GM23338 (cell line): ENCODE results near the gene SLC39A11. TPM values are rescaled to one million over a fixed set of nuclear protein-coding genes. Genes with fewer than 3 reads are reported as not detected.

Experiments
- ATAC-seq: fragments of 200-7000 bp; cut with Tn5 transposase; 3 replicates; pipeline ENCODE4 v1.9.1; 2020
- DNase-seq: peaks from one replicate; pipeline ENCODE4 v3.0.0-alpha.2; 2015; ENCODE audit warnings: low spot score
- H2AFZ ChIP-seq: fragments of 200-600 bp; sonication (generic); 2 replicates; pipeline ENCODE4 v1.8.0; 2016; ENCODE audit warnings: antibody characterized with exemption, mild to moderate bottlenecking, moderate library complexity
- H3F3A ChIP-seq: fragments of 200-600 bp; sonication (generic); replicated peaks from 2 replicates; pipeline ENCODE4 v1.8.0; 2017; ENCODE audit warnings: antibody characterized with exemption, mixed run types, low read depth
- H3K27ac ChIP-seq: fragments of 200-600 bp; sonication (generic); 2 replicates; pipeline ENCODE4 v1.6.1; 2016; ENCODE audit warnings: low read depth
- H3K27me3 ChIP-seq: fragments of 200-600 bp; sonication (generic); 2 replicates; pipeline ENCODE4 v1.8.0; 2016; ENCODE audit warnings: mild to moderate bottlenecking, mixed run types, moderate library complexity; ENCODE audit not compliant: insufficient read depth
- H3K36me3 ChIP-seq: fragments of 200-600 bp; sonication (generic); 2 replicates; pipeline ENCODE4 v1.8.0; 2016; ENCODE audit warnings: mild to moderate bottlenecking; ENCODE audit not compliant: insufficient read depth
- H3K4me1 ChIP-seq: fragments of 200-600 bp; sonication (generic); 2 replicates; pipeline ENCODE4 v1.8.0; 2016; ENCODE audit warnings: mild to moderate bottlenecking, moderate library complexity; ENCODE audit not compliant: insufficient read depth
- H3K4me2 ChIP-seq: fragments of 200-600 bp; sonication (generic); 2 replicates; pipeline ENCODE4 v1.7.1; 2017; ENCODE audit warnings: mixed run types
- H3K4me3 ChIP-seq: fragments of 200-600 bp; sonication (generic); 2 replicates; pipeline ENCODE4 v1.6.1; 2016; ENCODE audit warnings: mixed run types
- H3K79me2 ChIP-seq: fragments of 200-600 bp; sonication (generic); replicated peaks from 2 replicates; pipeline ENCODE4 v1.8.0; 2017; ENCODE audit warnings: mild to moderate bottlenecking; ENCODE audit not compliant: insufficient read depth
- H3K9me2 ChIP-seq: fragments of 200-600 bp; sonication (generic); 2 replicates; pipeline ENCODE4 v1.8.0; 2017; ENCODE audit not compliant: insufficient read depth
- H4K20me1 ChIP-seq: fragments of 200-600 bp; sonication (generic); replicated peaks from 2 replicates; pipeline ENCODE4 v1.8.0; 2017; ENCODE audit warnings: mild to moderate bottlenecking; ENCODE audit not compliant: insufficient read depth
- H3K27ac Mint-ChIP-seq: 2 replicates; pipeline ENCODE4 v1.8.0; 2020; ENCODE audit warnings: inconsistent platforms, mild to moderate bottlenecking, moderate library complexity, mixed read lengths
- H3K27me3 Mint-ChIP-seq: 3 replicates; pipeline ENCODE4 v1.8.0; 2022; ENCODE audit warnings: low read depth, mild to moderate bottlenecking, moderate library complexity, mixed read lengths, inconsistent platforms; ENCODE audit not compliant: insufficient read depth, poor library complexity
- H3K36me3 Mint-ChIP-seq: 3 replicates; pipeline ENCODE4 v1.8.0; 2021; ENCODE audit warnings: low read depth, mild to moderate bottlenecking, inconsistent platforms, moderate library complexity, mixed read lengths
- H3K4me1 Mint-ChIP-seq: 3 replicates; pipeline ENCODE4 v1.8.0; 2020; ENCODE audit warnings: mild to moderate bottlenecking, inconsistent platforms, mixed read lengths
- H3K4me3 Mint-ChIP-seq: 3 replicates; pipeline ENCODE4 v1.8.0; 2021; ENCODE audit warnings: moderate library complexity, mild to moderate bottlenecking, inconsistent platforms, mixed read lengths
- H3K9me3 Mint-ChIP-seq: 3 replicates; pipeline ENCODE4 v1.8.0; 2020; ENCODE audit warnings: moderate library complexity, mild to moderate bottlenecking, inconsistent platforms, mixed read lengths
- CREB1 ChIP-seq: fragments of 250-450 bp; sonication (Bioruptor Pico); IDR thresholded peaks from 2 replicates; pipeline ENCODE4 v1.5.0; 2020; ENCODE audit warnings: low read depth, mild to moderate bottlenecking, moderate library complexity
- CTCF ChIP-seq, 2 experiments: fragments of 200-600 bp in 1 of 2; sonication (generic) in 1 of 2; conservative IDR thresholded peaks; 2 replicates each; pipeline versions ENCODE4 v1.5.1 to v1.6.1; 2016 to 2017; ENCODE audit warnings: antibody characterized with exemption in 2 of 2, low read depth in 2 of 2, mild to moderate bottlenecking in 2 of 2, moderate library complexity in 1 of 2
- ETS1 ChIP-seq: IDR thresholded peaks from 2 replicates; pipeline ENCODE4 v1.6.1; 2016; ENCODE audit warnings: antibody characterized with exemption
- EZH2 ChIP-seq: fragments of 200-600 bp; sonication (generic); IDR thresholded peaks from one replicate; pipeline ENCODE4 v1.8.0; 2017; ENCODE audit warnings: antibody characterized with exemption, mild to moderate bottlenecking, low read depth; ENCODE audit not compliant: unreplicated experiment
- EZH2phosphoT487 ChIP-seq: fragments of 200-600 bp; sonication (generic); IDR thresholded peaks from one replicate; pipeline ENCODE4 v1.8.1; 2018; ENCODE audit warnings: antibody characterized with exemption; ENCODE audit not compliant: unreplicated experiment
- JUNB ChIP-seq: IDR thresholded peaks from one replicate; pipeline ENCODE4 v1.6.1; 2016; ENCODE audit warnings: antibody characterized with exemption; ENCODE audit not compliant: unreplicated experiment
- NANOG ChIP-seq: IDR thresholded peaks from 2 replicates; pipeline ENCODE4 v1.6.1; 2016; ENCODE audit warnings: antibody characterized with exemption, borderline replicate concordance
- POLR2AphosphoS5 ChIP-seq: IDR thresholded peaks from 2 replicates; pipeline ENCODE4 v1.6.1; 2016; ENCODE audit warnings: antibody characterized with exemption, low read depth
- REST ChIP-seq: IDR thresholded peaks from one replicate; pipeline ENCODE4 v1.6.1; 2018; ENCODE audit warnings: antibody characterized with exemption; ENCODE audit not compliant: unreplicated experiment
- STAT1 ChIP-seq: IDR thresholded peaks from one replicate; pipeline ENCODE4 v1.6.1; 2016; ENCODE audit warnings: antibody characterized with exemption; ENCODE audit not compliant: unreplicated experiment
- ZNF114 ChIP-seq: fragments of 250-450 bp; sonication (Bioruptor Pico); IDR thresholded peaks from 2 replicates; pipeline ENCODE4 v1.5.0; 2020; ENCODE audit warnings: mild to moderate bottlenecking, moderate library complexity
- ZNF331 ChIP-seq: fragments of 250-450 bp; sonication (Bioruptor Pico); IDR thresholded peaks from 2 replicates; pipeline ENCODE4 v1.5.0; 2020; ENCODE audit warnings: low read depth, mild to moderate bottlenecking, moderate library complexity
- polyA plus RNA-seq: library from polyadenylated mRNA; unstranded; fragments of >200 nt; fragmentation: Nextera tagmentation; extraction: Ambion mirVana; gene quantifications from 2 replicates; pipeline ENCODE4 v1.2.1, GENCODE V29; 2016
- total RNA-seq: library from RNA; depleted of rRNA; stranded (reverse); fragments of >200 nt; shearing (Covaris generic); gene quantifications from 2 replicates; pipeline ENCODE4 v1.2.3, GENCODE V29; 2014

Gene SLC39A11
- total and polyA plus RNA-seq, 2 experiments from 2014 or later, result 10.8 to 18.1 TPM

- Mint-ChIP-seq H3K4me3 (no peak overlapping the region), H3K27ac (no peak overlapping the region), H3K27me3 (peaks cover 1% of the 10 kb centered on the region), H3K36me3 (no peaks in the 10 kb centered on the region), H3K9me3 (no peaks in the 10 kb centered on the region), H3K4me1 (no peaks in the 10 kb centered on the region)
- Histone ChIP-seq H3K9me2 (0 out of 2 replicates have a peak, but pooled peaks cover 9% of the 10 kb centered on the region), H3F3A (no peaks in the 10 kb centered on the region), H3K4me2 (no peak overlapping the region), H3K79me2 (no peaks in the 10 kb centered on the region), H3K36me3 (no peaks in the 10 kb centered on the region), H3K27ac (no peak overlapping the region), H2AFZ (no peak overlapping the region), H4K20me1 (no peaks in the 10 kb centered on the region), H3K27me3 (no peaks in the 10 kb centered on the region), H3K4me3 (no peak overlapping the region), H3K4me1 (no peaks in the 10 kb centered on the region)
- TF ChIP-seq NANOG (no peak), CTCF (conservative IDR thresholded peaks at IDR 0.05; ENCODE audit: low read depth in 2 of 2) (no peak), ZNF331 (CRISPR knock-in tag) (no peak), JUNB (no peak), ZNF114 (CRISPR knock-in tag) (no peak), REST (no peak), POLR2AphosphoS5 (no peak), ETS1 (no peak), EZH2phosphoT487 (no peak), CREB1 (CRISPR knock-in tag) (no peak), STAT1 (no peak), EZH2 (no peak)
- DNase-seq, result no peak
- no peak for ATAC-seq
These were observed 205.9 kb downstream of the SLC39A11 start for GRCh38 chr17:72886622-72887021.
